HG02973 (cell line): Measurements from ENCODE around the gene COL18A1.
"Not testable (repeated sequence)": the region's sequence is repeated elsewhere in the genome, so short reads cannot be mapped to it uniquely, and the experiment has no call there.

ENCODE experiments used
- ATAC-seq: cut with Tn5 transposase; IDR thresholded peaks from one replicate; pipeline ENCODE4 v1.9.1; 2021; ENCODE audit warnings: moderate library complexity; ENCODE audit not compliant: unreplicated experiment

COL18A1 gene

GRCh38 chr21:45513003-45513717 lies 108.2 kb downstream of the COL18A1 start:
- no peak for ATAC-seq

GRCh38 chr21:45513741-45514310 lies 108.9 kb downstream of the COL18A1 start:
- ATAC-seq = no peak

GRCh38 chr21:45514311-45515021 lies 109.5 kb downstream of the COL18A1 start:
- ATAC-seq = no peak

- no peak for ATAC-seq
Measured at GRCh38 chr21:45515241-45516061, 110.5 kb downstream of the COL18A1 start.

GRCh38 chr21:45516071-45516670 lies 111.2 kb downstream of the COL18A1 start:
- no peak for ATAC-seq

- no peak for ATAC-seq
Measured at GRCh38 chr21:45516671-45517151, 111.7 kb downstream of the COL18A1 start.

- ATAC-seq = no peak
Measured at GRCh38 chr21:45517249-45518065, 112.5 kb downstream of the COL18A1 start.

GRCh38 chr21:45518742-45519141 lies 113.8 kb downstream of the COL18A1 start:
- no peak for ATAC-seq

GRCh38 chr21:45519182-45519581 lies 114.2 kb downstream of the COL18A1 start:
- ATAC-seq = no peak

GRCh38 chr21:45521241-45521640 lies 116.3 kb downstream of the COL18A1 start:
- ATAC-seq = no peak

GRCh38 chr21:45522381-45522780 lies 117.4 kb downstream of the COL18A1 start:
- ATAC-seq = no peak

- no peak for ATAC-seq
Measured at GRCh38 chr21:45522986-45523385, 118.0 kb downstream of the COL18A1 start.

- no peak for ATAC-seq
Measured at GRCh38 chr21:45523411-45524101, 118.6 kb downstream of the COL18A1 start.

- ATAC-seq = no peak
Measured at GRCh38 chr21:45524756-45525152, 119.8 kb downstream of the COL18A1 start.

- no peak for ATAC-seq
Measured at GRCh38 chr21:45525153-45525909, 120.4 kb downstream of the COL18A1 start.

GRCh38 chr21:45525910-45526306 lies 120.9 kb downstream of the COL18A1 start:
- no peak for ATAC-seq

- ATAC-seq = not testable (repeated sequence)
Measured at GRCh38 chr21:45527151-45527999, 122.4 kb downstream of the COL18A1 start.
